Stimulated activated CD4-positive, alpha-beta T cell treated with anti-CD3 and anti-CD28 coated beads, Interleukin-12 subunit alpha, Interleukin-12 subunit beta, amount 100 ng/mL, for 24 hours (primary cell): ENCODE measurements around the gene ZNF773.
A peak's percentile ranks its signal among the peaks of the same experiment; 100 is the strongest.
"Not testable (repeated sequence)": the region's sequence is repeated elsewhere in the genome, so short reads cannot be mapped to it uniquely, and the experiment has no call there.

Experiments used
- DNase-seq, 2 experiments: peaks; one replicate each; pipeline ENCODE4 v3.0.0-alpha.2; 2020; ENCODE audit warnings: low read depth in 2 of 2

Gene ZNF773

GRCh38 chr19:57499680-57500395 lies at the start of gene ZNF773:
Gene ZNF773 (plus strand): TSS chr19:57499938. CDS start chr19:57500081, 143 bp downstream.
- peak; percentile 89 to 90 for DNase-seq

GRCh38 chr19:57452307-57452706 lies 47.4 kb upstream of the ZNF773 start:
- DNase-seq, result no peak

- no peak for DNase-seq
Observed at GRCh38 chr19:57465680-57466381, 33.9 kb upstream of the ZNF773 start.

- no peak for DNase-seq
Observed at GRCh38 chr19:57466489-57466888, 33.2 kb upstream of the ZNF773 start.

GRCh38 chr19:57473646-57474045 lies 26.1 kb upstream of the ZNF773 start:
- no peak for DNase-seq

GRCh38 chr19:57477191-57478008 lies 22.3 kb upstream of the ZNF773 start, which contains the start of gene ZNF772:
Gene ZNF772 (minus strand): TSS chr19:57477566. CDS start chr19:57477309, 257 bp downstream.
- peak; percentile 70 for DNase-seq

GRCh38 chr19:57487477-57488298 lies 12.1 kb upstream of the ZNF773 start, which contains the start of gene ZNF419:
Gene ZNF419 (plus strand): TSS chr19:57487750. CDS start chr19:57487951, 201 bp downstream.
- peak; percentile 85 to 89 for DNase-seq

GRCh38 chr19:57488299-57488644 lies 11.5 kb upstream of the ZNF773 start:
- DNase-seq, result not testable (repeated sequence)

GRCh38 chr19:57499332-57499679 lies 432 bp upstream of the ZNF773 start:
- DNase-seq, result not testable (repeated sequence)

- not testable (repeated sequence) for DNase-seq
Observed at GRCh38 chr19:57500400-57500799, 662 bp downstream of the ZNF773 start.

GRCh38 chr19:57506163-57506562 lies 6.4 kb downstream of the ZNF773 start:
- DNase-seq, result no peak

- no peak for DNase-seq
Observed at GRCh38 chr19:57511484-57511883, 11.7 kb downstream of the ZNF773 start.

- DNase-seq, result no peak
Observed at GRCh38 chr19:57512845-57513244, 13.1 kb downstream of the ZNF773 start.

- DNase-seq, result no peak
Observed at GRCh38 chr19:57515255-57515654, 15.5 kb downstream of the ZNF773 start.

GRCh38 chr19:57518021-57518420 lies 18.3 kb downstream of the ZNF773 start:
- DNase-seq, result not testable (repeated sequence)

- peak; percentile 77 to 81 for DNase-seq
Observed at GRCh38 chr19:57527136-57527881, 27.6 kb downstream of the ZNF773 start, which contains the start of gene ZNF549. Gene ZNF549 (plus strand): TSS chr19:57527356. CDS start chr19:57527574, 218 bp downstream.

- no peak for DNase-seq
Observed at GRCh38 chr19:57537953-57538547, 38.3 kb downstream of the ZNF773 start.

- DNase-seq, result no peak
Observed at GRCh38 chr19:57546513-57546912, 46.8 kb downstream of the ZNF773 start.

GRCh38 chr19:57552432-57552831 lies 52.7 kb downstream of the ZNF773 start:
- DNase-seq, result no peak

- no peak for DNase-seq
Observed at GRCh38 chr19:57557659-57558058, 57.9 kb downstream of the ZNF773 start.
